HCT116 (cell line): ENCODE data around the gene SULT6B1. TPM values are rescaled to one million over a fixed set of nuclear protein-coding genes. Genes with fewer than 3 reads are reported as not detected.

Source experiments
- ATAC-seq: fragments of 200-7000 bp; cut with Tn5 transposase; 2 replicates; pipeline ENCODE4 v1.9.1; 2020; ENCODE audit warnings: mild to moderate bottlenecking, moderate library complexity
- BruUV-seq: library from RNA; stranded (reverse); fragments of 400-500 nt; replicated peaks from 2 replicates; lab custom pipeline; 2021; lab: Mats Ljungman, UMichigan
- CTCF ChIA-PET: fragments of 300-600 bp; sonication (Branson Sonifier 250); formaldehyde crosslinking; loops from one replicate; lab custom pipeline; 2021; ENCODE audit warnings: antibody characterized with exemption; lab: Charles Lee
- POLR2A ChIA-PET: fragments of 300-600, 350-600 bp; sonication (Branson Sonifier 250); formaldehyde crosslinking; loops from one replicate; lab custom pipeline; 2021; ENCODE audit warnings: antibody characterized with exemption; lab: Charles Lee
- RAD21 ChIA-PET, 2 experiments: fragments of 300-600 bp; sonication (Branson Sonifier 250); formaldehyde crosslinking; loops; one replicate each; lab custom pipeline; 2023; ENCODE audit warnings: low total read pairs in 2 of 2; ENCODE audit not compliant: uncharacterized antibody in 2 of 2, unreplicated experiment in 2 of 2, low non-redundant PET in 1 of 2; lab: Charles Lee
- DNase-seq: peaks from one replicate; pipeline ENCODE4 v3.0.0-alpha.2; 2010; ENCODE audit warnings: low read depth, low spot score
- H2AFZ ChIP-seq: fragments of 200-600 bp; shearing (Covaris generic), sonication (generic); 2 replicates; pipeline ENCODE4 v1.6.1; 2017; ENCODE audit warnings: low read depth, mixed run types, mixed read lengths, antibody characterized with exemption, low read length; ENCODE audit not compliant: poor library complexity, severe bottlenecking
- H3K27ac ChIP-seq: 2 replicates; pipeline ENCODE4 v1.5.1; 2012; ENCODE audit warnings: low read depth, low read length
- H3K27me3 ChIP-seq: fragments of 200-600 bp; sonication (generic); 2 replicates; pipeline ENCODE4 v1.6.1; 2016; ENCODE audit warnings: mixed run types, low read length, mixed read lengths; ENCODE audit not compliant: insufficient read depth
- H3K36me3 ChIP-seq, 2 experiments: fragments of 200-500 bp in 1 of 2; fragments of 200-600 bp in 1 of 2; sonication (Bioruptor generic) in 1 of 2; sonication (generic) in 1 of 2; 2 replicates each; pipeline versions ENCODE4 v1.5.1 to v1.6.1; 2014 to 2016; ENCODE audit warnings: low read length in 2 of 2, inconsistent platforms in 1 of 2, mixed read lengths in 1 of 2, mixed run types in 1 of 2; ENCODE audit not compliant: insufficient read depth in 2 of 2, control insufficient read depth in 1 of 2
- H3K4me1 ChIP-seq, 2 experiments: fragments of 200-600 bp in 1 of 2; sonication (generic) in 1 of 2; 2 replicates each; pipeline versions ENCODE4 v1.5.1 to v1.6.1; 2012 to 2017; ENCODE audit warnings: low read length in 2 of 2, inconsistent platforms in 1 of 2, mild to moderate bottlenecking in 1 of 2, mixed read lengths in 1 of 2, mixed run types in 1 of 2, moderate library complexity in 1 of 2; ENCODE audit not compliant: insufficient read depth in 2 of 2, control insufficient read depth in 1 of 2
- H3K4me2 ChIP-seq: fragments of 200-600 bp; sonication (generic); 2 replicates; pipeline ENCODE4 v1.6.1; 2017; ENCODE audit warnings: mixed run types, low read length, mixed read lengths
- H3K4me3 ChIP-seq, 2 experiments: fragments of 200-600 bp in 1 of 2; sonication (generic) in 1 of 2; replicated peaks in 1 of 2; 2 replicates each; pipeline ENCODE4 v1.5.1; 2011 to 2016; ENCODE audit warnings: low read length in 2 of 2, control low read depth in 1 of 2, low read depth in 1 of 2, mild to moderate bottlenecking in 1 of 2, mixed read lengths in 1 of 2, mixed run types in 1 of 2
- H3K79me2 ChIP-seq: fragments of 200-600 bp; sonication (generic); 2 replicates; pipeline ENCODE4 v1.6.1; 2017; ENCODE audit warnings: mild to moderate bottlenecking, mixed run types, low read length, moderate library complexity, mixed read lengths; ENCODE audit not compliant: insufficient read depth
- H3K9ac ChIP-seq: fragments of 200-600 bp; sonication (generic); 2 replicates; pipeline ENCODE4 v1.6.1; 2016; ENCODE audit warnings: low read length, mixed read lengths
- H3K9me2 ChIP-seq: fragments of 200-600 bp; sonication (generic), shearing (Covaris generic); 2 replicates; pipeline ENCODE4 v1.6.1; 2017; ENCODE audit warnings: mixed run types, mild to moderate bottlenecking, moderate library complexity; ENCODE audit not compliant: insufficient read depth
- H3K9me3 ChIP-seq, 2 experiments: fragments of 200-500 bp in 1 of 2; fragments of 200-600 bp in 1 of 2; sonication (Bioruptor generic) in 1 of 2; sonication (generic) in 1 of 2; 2 replicates each; pipeline ENCODE4 v1.6.1; 2014 to 2017; ENCODE audit warnings: low read length in 2 of 2, mixed read lengths in 2 of 2, inconsistent platforms in 1 of 2, low read depth in 1 of 2, mild to moderate bottlenecking in 1 of 2, mixed run types in 1 of 2, moderate library complexity in 1 of 2; ENCODE audit not compliant: control insufficient read depth in 1 of 2, insufficient read depth in 1 of 2
- H4K20me1 ChIP-seq: fragments of 200-600 bp; sonication (generic), shearing (Covaris generic); 2 replicates; pipeline ENCODE4 v1.6.1; 2017; ENCODE audit warnings: mixed run types, mild to moderate bottlenecking, moderate library complexity; ENCODE audit not compliant: insufficient read depth
- CBX3 ChIP-seq: IDR thresholded peaks from 2 replicates; pipeline ENCODE4 v1.6.1; 2012; ENCODE audit warnings: low read depth
- CEBPB ChIP-seq: IDR thresholded peaks from 2 replicates; pipeline ENCODE4 v1.6.1; 2012; ENCODE audit warnings: low read depth
- CTCF ChIP-seq, 3 experiments: fragments of 200-600 bp in 1 of 3; sonication (generic) in 1 of 3; IDR thresholded peaks in 2 of 3; conservative IDR thresholded peaks in 1 of 3; 2 replicates each; pipeline ENCODE4 v1.5.1; 2012 to 2017; ENCODE audit warnings: low read depth in 2 of 3, low read length in 2 of 3, antibody characterized with exemption in 1 of 3, borderline replicate concordance in 1 of 3, control low read depth in 1 of 3, mild to moderate bottlenecking in 1 of 3, mixed read lengths in 1 of 3, mixed run types in 1 of 3, moderate library complexity in 1 of 3; ENCODE audit not compliant: insufficient read depth in 1 of 3
- EGR1 ChIP-seq: IDR thresholded peaks from 2 replicates; pipeline ENCODE4 v1.6.1; 2012; ENCODE audit warnings: low read depth
- EZH2 ChIP-seq: fragments of 200-600 bp; sonication (generic); IDR thresholded peaks from 2 replicates; pipeline ENCODE4 v1.6.1; 2017; ENCODE audit warnings: antibody characterized with exemption, mixed run types
- JUND ChIP-seq: IDR thresholded peaks from 2 replicates; pipeline ENCODE4 v1.6.1; 2012
- MAX ChIP-seq: IDR thresholded peaks from 2 replicates; pipeline ENCODE4 v1.6.1; 2012
- POLR2A ChIP-seq: IDR thresholded peaks from 2 replicates; pipeline ENCODE4 v1.7.0; 2011; ENCODE audit warnings: borderline replicate concordance; ENCODE audit not compliant: insufficient read depth, insufficient read length; ENCODE audit errors: extremely low read depth
- POLR2AphosphoS5 ChIP-seq: IDR thresholded peaks from 2 replicates; pipeline ENCODE4 v1.6.1; 2011; ENCODE audit warnings: mild to moderate bottlenecking, low read depth, low read length, moderate library complexity
- RAD21 ChIP-seq: IDR thresholded peaks from 2 replicates; pipeline ENCODE4 v1.6.1; 2012; ENCODE audit warnings: low read depth, mild to moderate bottlenecking
- SIN3A ChIP-seq: IDR thresholded peaks from 2 replicates; pipeline ENCODE4 v1.6.1; 2012; ENCODE audit warnings: low read depth
- SRF ChIP-seq: IDR thresholded peaks from 2 replicates; pipeline ENCODE4 v1.6.1; 2012; ENCODE audit warnings: low read depth
- TCF7L2 ChIP-seq: IDR thresholded peaks from 2 replicates; pipeline ENCODE4 v1.7.0; 2011; ENCODE audit warnings: borderline replicate concordance, inconsistent platforms; ENCODE audit not compliant: insufficient read depth, insufficient read length; ENCODE audit errors: extremely low read depth
- YY1 ChIP-seq: IDR thresholded peaks from 2 replicates; pipeline ENCODE4 v1.6.1; 2011; ENCODE audit warnings: low read length, low read depth, moderate library complexity, mild to moderate bottlenecking; ENCODE audit not compliant: insufficient replicate concordance; ENCODE audit errors: extremely low read depth
- ZBTB33 ChIP-seq: IDR thresholded peaks from 2 replicates; pipeline ENCODE4 v1.6.1; 2011; ENCODE audit warnings: mild to moderate bottlenecking, low read length, moderate library complexity; ENCODE audit not compliant: insufficient replicate concordance; ENCODE audit errors: extremely low read depth
- ZNF274 ChIP-seq: fragments of 200-500 bp; sonication (Bioruptor generic); IDR thresholded peaks from 2 replicates; pipeline ENCODE4 v1.6.1; 2014; ENCODE audit warnings: mild to moderate bottlenecking, low read depth, low read length, inconsistent platforms
- intact Hi-C: fragments of 100-400 bp; cut with micrococcal nuclease; formaldehyde crosslinking; loops from 2 replicates; pipeline ENCODE4 v1.10.0; 2022
- total RNA-seq: library from RNA; stranded (reverse); gene quantifications from one replicate; pipeline ENCODE4 v1.2.1, GENCODE V29; 2021; ENCODE audit not compliant: unreplicated experiment

SULT6B1 gene
- total RNA-seq, 1 experiment from 2014 or later, result not detected

- no peaks in the 10 kb centered on the region for H3K9me3 ChIP-seq
- no TSS peak for BruUV-seq
- peaks cover 98% of the 10 kb centered on the region for H3K79me2 ChIP-seq
- no peaks in the 10 kb centered on the region; the same call in 1 of the 2 replicates for H4K20me1 ChIP-seq
- DNase-seq, result no peak
- ChIA-PET RAD21 (no interaction called here), POLR2A (no interaction called here), CTCF (no interaction called here)
- no peak overlapping the region for H3K27ac ChIP-seq
- ATAC-seq, result no peak
- H3K4me2 ChIP-seq, result no peak overlapping the region
- no peaks in the 10 kb centered on the region for H3K27me3 ChIP-seq
- H3K4me3 ChIP-seq, result no peak overlapping the region
- intact Hi-C loops, result no loop called here
- no peaks in the 10 kb centered on the region for H3K9me2 ChIP-seq
- no peaks in the 10 kb centered on the region for H3K4me1 ChIP-seq
- no peak overlapping the region for H2AFZ ChIP-seq
- TF ChIP-seq CBX3, result no peak
- no peak for TF ChIP-seq TCF7L2
- no peak for TF ChIP-seq POLR2A
- no peak for TF ChIP-seq EZH2
- no peak for TF ChIP-seq YY1
- H3K36me3 ChIP-seq, result peaks cover 31 to 64% of the 10 kb centered on the region in 2 experiments
- no peak overlapping the region for H3K9ac ChIP-seq
Measured at GRCh38 chr2:37203708-37204107, 15.2 kb upstream of the SULT6B1 start.

GRCh38 chr2:37201766-37202165 is 13.3 kb upstream of the SULT6B1 start:
- Histone ChIP-seq H2AFZ (no peak overlapping the region), H3K4me3 (no peak overlapping the region), H3K9me2 (no peaks in the 10 kb centered on the region), H3K79me2 (peaks cover 98% of the 10 kb centered on the region), H3K27ac (no peak overlapping the region), H3K4me1 (peaks cover 5 to 10% of the 10 kb centered on the region in 2 experiments; a peak in 2 of 4 replicates), H3K9me3 (no peaks in the 10 kb centered on the region), H3K36me3 (peaks cover 29 to 48% of the 10 kb centered on the region in 2 experiments), H3K4me2 (no peak overlapping the region), H3K9ac (no peak overlapping the region), H4K20me1 (no peaks in the 10 kb centered on the region; the same call in 1 of the 2 replicates), H3K27me3 (no peaks in the 10 kb centered on the region)
- DNase-seq (no peak), ATAC-seq (no peak)
- RAD21 ChIA-PET, result no interaction called here
- CTCF ChIA-PET, result no interaction called here
- POLR2A ChIA-PET, result no interaction called here
- intact Hi-C loops, result no loop called here
- BruUV-seq, result no TSS peak
- TF ChIP-seq JUND, result no peak
- TF ChIP-seq ZBTB33, result no peak
- no peak for TF ChIP-seq POLR2A
- TF ChIP-seq CBX3, result no peak
- TF ChIP-seq SIN3A, result no peak
- TF ChIP-seq EZH2, result no peak
- TF ChIP-seq CEBPB, result no peak
- no peak for TF ChIP-seq EGR1
- no peak for TF ChIP-seq SRF
- no peak for TF ChIP-seq RAD21
- no peak for TF ChIP-seq POLR2AphosphoS5
- no peak for TF ChIP-seq ZNF274
- no peak for TF ChIP-seq MAX
- no peak for TF ChIP-seq YY1
- TF ChIP-seq CTCF (IDR thresholded peaks at IDR 0.05 in 2 of 3, conservative IDR thresholded peaks at IDR 0.05 in 1 of 3; ENCODE audit: borderline replicate concordance in 1 of 3, insufficient read depth in 1 of 3, low read depth in 2 of 3, low read length in 2 of 3), result no peak
